ENCODE data around the gene NIM1K.

The NIM1K gene

DNA sequence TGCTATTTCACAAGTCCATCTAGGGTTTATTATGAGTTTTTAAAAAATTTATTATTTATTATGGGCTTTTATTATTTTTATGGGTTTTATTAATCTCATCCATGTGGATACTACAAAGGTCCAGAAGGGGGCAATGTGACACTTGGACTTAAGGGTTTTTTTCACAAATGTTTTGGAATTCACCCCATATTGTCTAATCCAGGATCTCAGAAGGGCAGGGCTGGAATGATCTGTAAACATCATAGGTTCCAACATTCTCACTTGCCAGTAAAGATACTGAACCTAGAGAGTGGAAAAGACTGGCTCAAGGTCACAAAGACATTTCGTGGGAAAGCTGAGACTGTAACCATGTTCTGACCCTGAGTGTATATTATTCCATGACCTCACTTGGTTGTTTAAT, 35.6 kb downstream of the NIM1K start:
- H3K27ac ChIP-seq, result no peak overlapping the region
- TF ChIP-seq ZFX (IDR thresholded peaks at IDR 0.05; ENCODE audit: borderline replicate concordance), result no peak
- TF ChIP-seq, protein P1, sequence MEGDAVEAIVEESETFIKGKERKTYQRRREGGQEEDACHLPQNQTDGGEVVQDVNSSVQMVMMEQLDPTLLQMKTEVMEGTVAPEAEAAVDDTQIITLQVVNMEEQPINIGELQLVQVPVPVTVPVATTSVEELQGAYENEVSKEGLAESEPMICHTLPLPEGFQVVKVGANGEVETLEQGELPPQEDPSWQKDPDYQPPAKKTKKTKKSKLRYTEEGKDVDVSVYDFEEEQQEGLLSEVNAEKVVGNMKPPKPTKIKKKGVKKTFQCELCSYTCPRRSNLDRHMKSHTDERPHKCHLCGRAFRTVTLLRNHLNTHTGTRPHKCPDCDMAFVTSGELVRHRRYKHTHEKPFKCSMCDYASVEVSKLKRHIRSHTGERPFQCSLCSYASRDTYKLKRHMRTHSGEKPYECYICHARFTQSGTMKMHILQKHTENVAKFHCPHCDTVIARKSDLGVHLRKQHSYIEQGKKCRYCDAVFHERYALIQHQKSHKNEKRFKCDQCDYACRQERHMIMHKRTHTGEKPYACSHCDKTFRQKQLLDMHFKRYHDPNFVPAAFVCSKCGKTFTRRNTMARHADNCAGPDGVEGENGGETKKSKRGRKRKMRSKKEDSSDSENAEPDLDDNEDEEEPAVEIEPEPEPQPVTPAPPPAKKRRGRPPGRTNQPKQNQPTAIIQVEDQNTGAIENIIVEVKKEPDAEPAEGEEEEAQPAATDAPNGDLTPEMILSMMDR (IDR thresholded peaks at IDR 0.05), result peak; percentile 61

DNA sequence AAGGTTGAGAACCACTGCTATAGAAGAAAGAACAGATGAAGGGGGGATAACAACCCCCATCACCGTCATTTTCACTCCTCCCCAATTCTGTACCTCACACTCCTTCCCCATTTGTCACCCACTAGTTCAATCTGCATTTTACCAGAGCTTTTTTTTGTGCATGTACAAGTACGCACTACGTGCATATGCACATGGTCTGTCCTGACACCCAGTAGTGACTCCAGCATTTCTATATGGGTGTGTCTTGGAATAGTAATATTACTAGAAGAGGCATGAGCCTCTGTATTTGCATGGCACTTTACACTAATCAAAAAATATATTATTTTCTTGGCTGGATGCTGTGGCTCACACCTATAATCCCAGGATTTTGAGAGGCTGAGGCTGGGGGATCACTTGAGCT, 38.7 kb downstream of the NIM1K start:
- H3K27ac ChIP-seq, result no peak overlapping the region
- TF ChIP-seq ZFX (IDR thresholded peaks at IDR 0.05; ENCODE audit: borderline replicate concordance), result no peak
- TF ChIP-seq, protein P1 (IDR thresholded peaks at IDR 0.05), result no peak

GRCh38 chr5:43231977-43232376, 40.0 kb downstream of the NIM1K start:
- H3K27ac ChIP-seq, result no peak overlapping the region
- TF ChIP-seq, protein P1 (IDR thresholded peaks at IDR 0.05), result peak; percentile 45; the same call in 1 of the 2 replicates
- no peak for TF ChIP-seq ZFX (IDR thresholded peaks at IDR 0.05; ENCODE audit: borderline replicate concordance)

DNA sequence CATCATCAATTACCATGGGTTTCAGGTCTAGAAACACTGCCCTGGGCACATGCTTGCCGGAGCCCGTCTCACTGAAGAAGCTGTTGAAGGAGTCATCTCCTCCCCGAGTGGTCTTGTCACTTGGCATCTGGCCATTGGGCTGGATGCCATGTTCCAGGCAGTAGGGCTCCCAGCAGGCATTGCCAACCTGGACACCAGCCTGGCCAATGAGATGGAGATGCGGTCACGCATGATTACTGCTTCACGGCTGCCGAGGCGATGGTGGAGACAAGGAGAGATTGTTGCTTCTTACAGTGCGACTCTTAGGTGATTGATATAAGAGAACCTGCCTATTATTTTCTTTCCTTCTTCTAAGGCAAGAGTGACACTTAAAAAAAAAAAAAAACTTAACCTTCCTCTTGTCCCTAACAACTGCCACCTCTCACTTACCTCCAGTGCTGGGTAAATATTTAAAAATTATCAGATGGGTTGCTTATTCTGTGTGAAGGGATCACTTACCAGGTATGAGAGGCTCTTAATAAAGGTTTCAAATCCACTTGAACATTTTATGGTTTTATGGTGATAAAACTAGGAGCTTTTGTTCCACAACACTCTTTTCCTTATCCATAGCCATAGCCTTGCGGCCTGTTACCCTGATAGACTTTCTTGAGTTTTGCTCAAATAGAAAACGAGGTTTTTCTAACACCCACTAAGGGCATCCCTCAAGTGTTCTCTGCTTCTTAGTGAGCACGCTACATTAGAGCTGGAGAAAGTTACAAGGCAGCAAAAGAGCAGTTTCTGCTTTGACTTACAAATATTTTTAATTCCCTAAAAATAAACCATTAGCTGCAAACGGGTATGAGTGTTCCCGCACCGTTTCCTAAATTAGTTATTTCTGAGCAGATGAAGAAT, 41.2 kb downstream of the NIM1K start:
- no peak for TF ChIP-seq ZFX (IDR thresholded peaks at IDR 0.05; ENCODE audit: borderline replicate concordance)
- TF ChIP-seq, protein P1 (IDR thresholded peaks at IDR 0.05), result no peak

DNA sequence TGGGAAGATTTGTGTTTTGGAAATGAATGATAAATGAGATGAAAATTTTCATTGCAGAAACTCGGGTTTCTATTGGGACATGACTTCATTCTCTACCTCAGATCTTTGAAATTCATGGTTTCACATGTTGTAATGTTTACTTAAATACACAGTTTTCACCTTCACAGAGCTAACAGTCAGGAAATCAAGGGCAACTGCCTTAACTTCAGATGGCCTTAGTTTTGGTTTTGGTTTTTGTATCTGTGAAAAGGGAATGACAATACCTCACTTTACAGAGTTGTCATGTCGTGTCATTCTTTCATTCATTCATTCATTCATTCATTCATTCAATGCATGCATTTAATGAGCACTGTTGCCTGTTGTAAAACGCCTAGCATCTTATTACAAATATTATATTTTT, 41.9 kb downstream of the NIM1K start:
- H3K27ac ChIP-seq, result no peak overlapping the region
- TF ChIP-seq, protein P1 (IDR thresholded peaks at IDR 0.05), result no peak
- TF ChIP-seq ZFX (IDR thresholded peaks at IDR 0.05; ENCODE audit: borderline replicate concordance), result no peak

More for the DNA sequence above, 41.2 kb downstream of the NIM1K start:
- H3K27ac ChIP-seq, result no peak overlapping the region

DNA sequence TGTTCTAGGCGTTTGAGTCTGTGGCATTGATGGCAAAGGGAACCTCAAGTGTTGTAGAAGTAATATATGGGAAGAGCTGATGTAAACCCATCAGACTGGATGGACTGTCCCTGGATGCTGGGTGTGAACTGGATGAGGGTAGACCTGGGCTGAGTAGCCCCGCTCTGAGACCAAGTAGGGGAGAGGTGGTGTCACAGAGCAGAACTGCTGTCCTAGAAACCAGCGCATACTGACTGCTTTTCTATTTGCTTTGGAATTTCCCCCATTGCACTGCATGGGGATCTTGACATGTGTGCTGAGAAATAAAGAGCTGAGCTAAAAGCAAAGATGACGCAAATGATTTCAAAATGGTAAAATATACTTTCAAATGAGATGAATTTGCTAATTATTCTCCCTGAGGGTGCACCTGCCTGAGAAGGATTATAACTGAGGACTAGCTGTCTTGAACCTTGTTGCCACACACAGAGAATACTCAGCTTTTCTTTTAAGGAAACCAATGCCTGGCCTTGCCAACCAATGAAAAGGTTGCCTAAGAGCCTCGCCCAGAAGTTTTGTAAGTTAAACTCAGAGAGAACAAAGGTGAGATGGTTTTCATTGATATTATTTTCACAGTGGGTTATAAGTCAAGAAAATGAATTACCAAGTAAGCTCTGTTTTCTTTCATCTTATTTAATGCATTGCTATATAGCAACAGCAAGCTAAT, 44.8 kb downstream of the NIM1K start:
- no peak overlapping the region for H3K27ac ChIP-seq
- TF ChIP-seq, protein P1 (IDR thresholded peaks at IDR 0.05), result no peak
- no peak for TF ChIP-seq ZFX (IDR thresholded peaks at IDR 0.05; ENCODE audit: borderline replicate concordance)

- no peak for TF ChIP-seq ZFX (IDR thresholded peaks at IDR 0.05; ENCODE audit: borderline replicate concordance)
- TF ChIP-seq, protein P1 (IDR thresholded peaks at IDR 0.05), result no peak
- H3K27ac ChIP-seq, result no peak overlapping the region
Observed at GRCh38 chr5:43242196-43242595, 50.2 kb downstream of the NIM1K start.
